G401.6 (cell line): ENCODE results near the gene SPOCD1.
A peak's percentile ranks its signal among the peaks of the same experiment; 100 is the strongest.

ENCODE experiments used
- FAIRE-seq: peaks from 2 replicates; lab custom pipeline; 2012; peaks lifted over from hg19 to GRCh38; lab: Jason Lieb, UNC

SPOCD1 gene

DNA sequence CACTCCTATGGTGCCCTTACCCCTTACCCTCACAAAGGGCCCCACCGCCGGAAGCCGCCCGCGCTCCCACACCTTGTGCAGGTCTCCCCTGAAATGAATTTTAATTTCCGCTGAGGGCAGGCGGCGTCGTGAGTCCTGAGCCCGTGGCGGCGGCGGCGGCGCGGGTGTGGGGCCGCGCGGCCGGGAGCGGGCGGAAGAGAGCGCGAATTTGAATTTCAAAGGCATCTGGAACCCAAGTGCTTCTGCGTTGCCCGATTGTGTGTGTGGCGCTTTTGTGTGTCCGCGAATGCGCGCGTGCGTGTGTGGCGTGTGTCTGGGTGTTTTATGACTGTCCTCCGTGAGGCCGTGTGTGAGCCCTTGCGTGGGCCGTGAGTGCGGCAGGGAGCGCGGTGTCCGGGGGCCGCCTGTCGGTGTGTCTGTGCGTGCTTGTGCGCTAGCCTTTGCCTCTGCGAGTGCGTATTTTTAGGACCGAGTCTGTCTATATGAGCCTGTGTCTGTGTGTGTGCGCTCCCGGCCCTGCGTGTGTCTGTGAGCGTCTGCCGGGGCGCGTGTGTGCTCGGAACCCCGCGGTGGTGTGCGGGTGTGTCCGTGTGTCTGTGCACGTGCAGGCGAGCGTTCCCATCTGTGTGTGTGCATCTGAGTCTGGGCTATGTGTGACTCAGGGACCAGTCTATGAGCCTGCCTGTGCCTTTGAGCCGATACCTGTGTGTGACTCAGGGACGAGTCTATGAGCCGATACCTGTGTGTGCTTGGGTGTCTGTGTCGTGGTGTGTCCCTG, 43.7 kb downstream of the SPOCD1 start:
- no peak for FAIRE-seq

DNA sequence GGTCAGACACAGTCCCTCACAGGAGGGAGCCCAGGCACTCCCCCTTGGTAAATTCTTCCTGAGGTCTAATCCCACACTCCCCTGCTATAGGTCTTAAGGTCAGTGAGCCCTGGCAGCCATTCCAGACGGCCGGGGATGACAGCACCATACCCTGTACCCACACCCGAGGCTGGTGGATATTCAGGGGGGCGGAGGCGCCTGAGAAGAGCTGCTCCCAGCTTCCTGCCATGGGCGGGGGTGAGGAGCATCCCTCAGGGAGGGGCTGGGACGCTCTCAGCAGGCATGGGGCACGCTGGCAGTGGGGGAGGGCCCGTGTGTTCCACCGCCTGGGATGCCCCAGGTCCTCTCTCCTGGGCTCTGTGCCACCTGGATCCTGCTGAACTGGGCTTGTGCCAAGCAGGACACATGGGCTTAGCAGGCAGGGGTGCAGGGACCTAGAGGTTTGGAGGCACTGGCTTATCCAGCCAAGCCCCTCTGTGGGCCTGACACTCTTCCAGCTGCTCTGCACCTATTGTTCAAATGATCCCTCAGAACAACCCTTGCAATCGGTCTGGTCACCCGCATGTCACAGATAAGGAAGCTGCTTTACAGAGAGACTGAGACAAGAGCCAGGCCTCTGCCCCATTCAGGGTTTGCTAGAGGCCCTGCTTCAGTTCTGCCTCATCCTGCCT, 46.0 kb downstream of the SPOCD1 start:
- no peak for FAIRE-seq

DNA sequence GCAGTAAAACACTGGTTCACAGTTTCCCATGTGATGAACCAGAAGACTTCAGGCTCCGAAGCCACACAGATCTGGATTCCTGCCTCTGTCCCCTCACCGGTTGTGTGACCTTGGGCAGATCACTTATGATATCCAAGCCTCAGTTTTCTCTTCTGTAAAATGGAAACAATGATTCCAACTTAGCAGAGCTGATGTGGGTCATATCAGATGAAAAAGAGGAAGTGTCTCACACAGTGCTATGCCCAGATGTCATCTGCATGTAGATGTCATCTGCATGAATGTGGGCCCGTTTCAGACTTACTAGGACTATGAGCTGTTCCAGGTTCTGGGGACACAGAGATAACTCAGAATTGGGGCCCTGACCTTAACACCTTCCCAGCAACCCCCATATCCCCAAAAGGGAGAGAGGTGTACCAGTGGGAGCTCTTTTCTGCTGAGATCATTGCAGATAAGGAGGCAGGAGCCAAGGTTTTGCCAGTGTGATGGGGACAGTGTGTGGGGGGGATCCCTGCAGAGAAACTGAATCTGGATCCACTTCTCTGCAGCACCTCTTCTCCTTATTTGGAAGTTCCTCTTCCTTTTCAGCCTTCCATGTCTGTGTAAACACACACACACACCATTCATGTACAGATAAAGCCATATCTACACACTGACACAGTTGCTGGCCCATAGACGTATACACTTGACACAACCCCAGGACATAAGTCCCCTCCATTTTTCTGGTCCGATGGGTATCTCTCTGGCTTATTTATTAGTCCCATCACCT, 46.7 kb downstream of the SPOCD1 start:
- no peak for FAIRE-seq

GRCh38 chr1:31768407-31768907, 47.4 kb downstream of the SPOCD1 start:
- FAIRE-seq, result no peak

- FAIRE-seq, result no peak
Observed at GRCh38 chr1:31767225-31767624, 48.6 kb downstream of the SPOCD1 start.

GRCh38 chr1:31765516-31765915, 50.3 kb downstream of the SPOCD1 start:
- no peak for FAIRE-seq

DNA sequence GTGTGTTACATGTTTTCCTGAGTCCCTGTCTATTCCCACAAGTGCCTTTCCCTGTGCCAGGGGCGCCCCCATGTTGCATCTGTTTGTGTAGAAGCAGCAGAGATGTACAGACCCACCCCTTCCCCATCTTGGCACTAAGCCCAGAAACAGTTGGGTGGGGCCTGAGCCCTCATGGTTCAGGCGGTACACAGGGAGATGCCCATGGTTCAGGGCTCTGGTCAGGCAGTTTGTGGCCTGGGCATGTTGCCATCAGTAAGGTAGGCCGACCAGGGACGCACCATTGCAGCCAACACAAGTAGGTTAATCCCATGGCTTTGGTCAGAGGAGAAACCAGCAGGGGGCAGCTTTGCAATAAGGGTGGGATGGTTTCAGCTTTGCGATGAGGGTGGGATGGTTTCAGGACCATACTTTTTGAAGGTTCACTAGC, 50.8 kb downstream of the SPOCD1 start:
- no peak for FAIRE-seq

DNA sequence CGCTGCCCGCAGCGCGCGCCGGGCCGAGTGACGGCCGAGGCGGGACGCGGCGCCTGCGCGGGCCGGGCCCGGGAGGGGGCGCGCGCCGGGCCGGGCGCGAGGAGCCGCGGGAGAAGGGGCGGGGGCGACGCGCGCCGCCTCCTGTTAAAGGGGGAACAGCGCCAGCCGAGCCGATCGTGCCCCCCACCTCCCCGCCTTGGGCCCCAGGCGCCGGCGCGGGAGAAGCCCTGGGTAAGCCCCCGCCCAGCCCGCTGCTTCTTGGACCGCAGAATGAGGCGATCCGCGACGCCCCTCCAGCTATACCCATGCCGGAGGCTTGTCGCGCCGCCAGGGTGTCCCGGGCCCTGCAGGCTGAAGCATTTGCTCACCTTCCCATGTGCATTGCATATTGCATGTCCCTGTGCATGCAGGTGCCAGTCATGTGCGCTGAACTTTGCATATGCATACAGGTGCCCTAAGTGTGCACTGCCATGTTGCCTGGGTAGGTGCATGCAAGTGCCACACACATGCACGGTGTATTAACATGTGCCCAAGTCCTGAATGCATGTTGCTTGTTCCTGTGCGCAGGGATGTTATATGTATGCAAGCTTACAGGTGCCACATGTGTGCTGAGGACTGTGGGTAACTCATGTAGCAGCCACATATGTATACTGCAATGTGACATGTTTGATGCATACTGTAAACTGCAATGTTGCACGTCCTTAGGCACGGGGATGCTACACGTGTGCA, 51.3 kb downstream of the SPOCD1 start, which contains the start of gene ADGRB2:
Gene ADGRB2 (minus strand): TSS at position 29 of the 729 bp plus-strand sequence. CDS start 7,119 bp downstream, outside the sequence.
- no peak for FAIRE-seq

GRCh38 chr1:31763671-31764311, 52.0 kb downstream of the SPOCD1 start:
- no peak for FAIRE-seq

- no peak for FAIRE-seq
Observed at GRCh38 chr1:31762726-31763670, 52.8 kb downstream of the SPOCD1 start.

- no peak for FAIRE-seq
Observed at GRCh38 chr1:31762323-31762722, 53.5 kb downstream of the SPOCD1 start.

DNA sequence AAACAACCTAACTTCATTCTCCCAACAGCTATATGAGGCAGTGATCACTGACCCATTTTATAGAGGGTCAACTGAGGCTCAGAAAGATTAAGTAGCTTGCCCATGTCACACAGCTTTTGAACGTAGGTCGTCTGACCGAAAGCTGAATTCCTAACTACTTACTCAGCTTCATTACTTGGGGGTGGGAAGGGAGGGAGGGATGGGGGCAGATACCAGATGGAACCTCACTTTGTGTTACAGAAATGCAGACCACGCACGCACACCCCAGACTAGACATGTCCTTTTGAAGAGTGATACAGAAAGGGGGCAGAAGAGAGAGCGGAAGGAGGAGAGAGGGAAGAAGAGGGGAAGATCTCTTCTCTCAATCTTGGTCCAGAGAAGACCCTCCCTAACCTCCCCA, 53.9 kb downstream of the SPOCD1 start:
- FAIRE-seq, result no peak

- peak; percentile 36 for FAIRE-seq
Observed at GRCh38 chr1:31760471-31761470, 55.1 kb downstream of the SPOCD1 start.

DNA sequence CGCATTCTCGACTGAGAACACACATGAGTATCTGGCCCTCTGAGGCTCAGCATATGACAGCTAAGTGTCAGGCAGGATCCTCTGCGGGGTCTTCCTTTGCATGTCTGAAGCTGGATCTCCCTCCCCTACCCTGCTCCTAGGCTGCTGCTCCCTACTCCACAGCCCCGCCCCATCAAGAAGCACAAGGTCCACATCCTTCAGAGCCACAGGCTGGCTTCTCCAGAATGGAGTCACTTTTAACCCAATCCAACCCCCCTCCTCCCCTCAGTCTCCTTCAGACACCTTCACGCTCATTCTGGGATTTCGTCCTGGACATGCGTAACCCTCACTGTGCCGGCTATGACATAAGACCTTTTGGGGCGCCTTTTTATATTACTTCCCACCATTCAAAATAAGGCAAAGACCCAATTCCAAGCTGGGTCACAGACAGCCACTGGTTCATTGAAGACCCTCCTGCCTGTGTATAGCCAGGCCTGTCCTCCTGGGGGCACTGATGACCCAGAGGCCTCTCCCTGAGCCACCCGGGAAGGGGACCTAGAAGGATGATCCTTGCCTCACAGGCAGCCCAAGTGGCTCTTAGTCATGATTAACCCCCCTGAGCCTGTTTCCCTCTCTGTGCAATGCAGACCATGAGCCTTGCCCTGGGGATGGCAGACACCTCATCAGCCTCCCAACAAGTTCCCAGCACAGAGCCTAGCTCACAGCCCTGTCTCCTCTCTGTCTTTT, 56.4 kb downstream of the SPOCD1 start:
- FAIRE-seq, result no peak

DNA sequence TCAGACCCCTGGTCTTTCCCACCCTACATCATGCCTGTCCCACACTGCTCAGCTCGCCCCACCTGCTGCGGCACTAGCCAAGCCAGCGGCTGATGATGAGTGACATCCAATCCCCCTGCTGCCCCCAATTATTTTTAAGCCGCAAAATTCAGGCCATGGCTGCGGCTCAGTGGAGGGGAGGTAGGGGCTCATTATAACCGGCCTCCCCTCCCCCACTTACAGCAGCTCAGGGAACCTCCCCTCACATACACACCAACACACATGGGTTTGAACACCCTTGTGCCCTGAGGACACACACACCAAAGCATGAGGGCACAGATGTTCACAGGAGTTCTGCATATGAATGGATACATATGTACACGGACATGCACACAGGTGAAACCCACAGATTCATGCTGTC, 57.0 kb downstream of the SPOCD1 start:
- no peak for FAIRE-seq

DNA sequence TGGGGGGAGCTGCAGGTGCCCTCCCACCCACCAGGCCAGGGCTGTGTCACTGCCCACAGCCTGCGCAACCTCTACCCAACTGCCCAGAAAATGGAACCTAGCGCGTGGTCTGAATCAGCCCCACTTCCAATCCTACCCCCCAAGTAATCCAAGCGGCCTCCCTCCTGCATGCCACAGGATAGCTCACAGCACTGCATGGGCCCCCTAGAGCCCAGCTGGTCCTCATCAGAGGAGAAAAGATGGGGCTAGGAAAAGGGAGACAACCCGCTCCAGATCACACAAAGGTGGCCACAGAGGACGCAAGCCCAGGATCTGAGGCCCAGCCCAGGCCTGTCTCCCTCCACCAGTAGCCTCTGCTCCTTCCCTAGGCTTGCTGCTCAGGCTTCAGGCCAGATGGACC, 57.8 kb downstream of the SPOCD1 start:
- FAIRE-seq, result no peak

DNA sequence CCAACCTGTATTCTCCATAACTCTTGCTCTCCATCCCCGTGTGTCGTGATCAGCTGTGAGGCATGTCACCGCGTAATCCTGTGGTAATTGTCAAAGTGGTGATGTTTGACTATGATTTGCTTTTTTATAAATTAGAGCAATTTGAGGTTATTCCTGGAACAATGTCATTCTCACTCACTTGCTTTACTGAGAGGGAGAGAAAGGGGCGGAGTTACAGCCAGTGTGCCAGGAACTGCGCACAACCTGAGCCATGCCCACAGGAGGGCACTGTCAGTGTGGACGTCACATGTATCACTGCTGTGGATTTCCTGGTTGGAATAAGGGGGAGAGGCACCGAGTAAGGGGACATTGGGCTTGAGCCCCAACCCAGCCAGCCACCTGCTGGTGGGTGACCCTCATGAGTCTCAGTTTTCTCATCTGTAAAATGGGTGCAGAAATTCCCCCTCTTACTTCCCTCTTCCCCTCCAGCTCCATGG, 58.6 kb downstream of the SPOCD1 start:
- peak; percentile 63 for FAIRE-seq

DNA sequence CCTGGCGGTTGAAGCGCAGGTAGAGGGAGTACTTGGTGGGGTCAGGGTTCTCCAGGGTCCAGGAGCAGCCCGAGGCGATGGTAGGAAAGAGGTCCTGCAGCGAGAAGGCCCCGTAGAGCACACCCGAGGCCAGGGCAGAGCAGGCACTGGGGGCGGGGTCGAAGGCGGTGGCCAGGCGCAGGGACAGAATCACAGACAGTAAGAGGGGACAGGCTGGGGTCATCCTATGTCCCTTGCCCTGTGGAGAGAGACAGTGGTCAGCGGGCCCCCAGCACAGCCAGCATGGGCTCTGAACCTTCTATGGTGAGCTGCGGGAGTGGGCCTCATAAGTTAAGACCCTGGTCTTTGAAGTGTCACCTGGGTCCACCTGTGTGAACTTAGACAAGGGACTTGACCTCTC, 59.2 kb downstream of the SPOCD1 start:
- no peak for FAIRE-seq
